Hepatocyte (in vitro differentiated cells): ENCODE data around the gene VGF. TPM values are rescaled to one million over a fixed set of nuclear protein-coding genes. Genes with fewer than 3 reads are reported as not detected.
"Not testable (repeated sequence)": the region's sequence is repeated elsewhere in the genome, so short reads cannot be mapped to it uniquely, and the experiment has no call there.

Source experiments
- DNase-seq: peaks from one replicate; pipeline ENCODE4 v3.0.0-alpha.2; 2016; ENCODE audit warnings: low spot score
- H2AFZ ChIP-seq: fragments of 200-600 bp; sonication (generic); 2 replicates; pipeline ENCODE4 v1.6.0; 2016; ENCODE audit warnings: antibody characterized with exemption, mild to moderate bottlenecking
- H3K27ac ChIP-seq: fragments of 200-600 bp; sonication (generic); 2 replicates; pipeline ENCODE4 v1.5.1; 2016; ENCODE audit warnings: mild to moderate bottlenecking
- H3K27me3 ChIP-seq: fragments of 200-600 bp; sonication (generic); 2 replicates; pipeline ENCODE4 v1.6.1; 2016
- H3K36me3 ChIP-seq: fragments of 200-600 bp; sonication (generic); replicated peaks from 2 replicates; pipeline ENCODE4 v1.5.1; 2016; ENCODE audit warnings: low read depth; ENCODE audit not compliant: insufficient read depth
- H3K4me1 ChIP-seq: fragments of 200-600 bp; sonication (generic); 2 replicates; pipeline ENCODE4 v1.5.1; 2016; ENCODE audit warnings: mild to moderate bottlenecking, moderate library complexity; ENCODE audit not compliant: insufficient read depth
- H3K4me2 ChIP-seq: fragments of 200-600 bp; sonication (generic); 2 replicates; pipeline ENCODE4 v1.6.0; 2016
- H3K4me3 ChIP-seq: fragments of 200-600 bp; sonication (generic); 2 replicates; pipeline ENCODE4 v1.5.1; 2016; ENCODE audit warnings: mild to moderate bottlenecking
- H3K79me2 ChIP-seq: fragments of 200-600 bp; sonication (generic); 2 replicates; pipeline ENCODE4 v1.6.0; 2017; ENCODE audit warnings: mild to moderate bottlenecking
- H3K9me2 ChIP-seq: fragments of 200-600 bp; sonication (generic); replicated peaks from 2 replicates; pipeline ENCODE4 v1.6.0; 2017; ENCODE audit warnings: mild to moderate bottlenecking; ENCODE audit not compliant: insufficient read depth
- H3K9me3 ChIP-seq: fragments of 200-600 bp; sonication (generic); 2 replicates; pipeline ENCODE4 v1.5.1; 2016; ENCODE audit warnings: low read depth, mild to moderate bottlenecking
- H4K20me1 ChIP-seq: fragments of 200-600 bp; sonication (generic); 2 replicates; pipeline ENCODE4 v1.6.0; 2016; ENCODE audit warnings: mild to moderate bottlenecking; ENCODE audit not compliant: insufficient read depth, poor library complexity, severe bottlenecking
- CTCF ChIP-seq: fragments of 200-600 bp; sonication (generic); IDR thresholded peaks from 2 replicates; pipeline ENCODE4 v1.5.1; 2016; ENCODE audit warnings: antibody characterized with exemption, mild to moderate bottlenecking; ENCODE audit not compliant: poor library complexity
- EZH2 ChIP-seq: fragments of 200-600 bp; sonication (generic); IDR thresholded peaks from 2 replicates; pipeline ENCODE4 v1.6.1; 2016; ENCODE audit warnings: antibody characterized with exemption, mild to moderate bottlenecking, borderline replicate concordance
- EZH2phosphoT487 ChIP-seq: fragments of 200-600 bp; sonication (generic); IDR thresholded peaks from one replicate; pipeline ENCODE4 v1.6.1; 2018; ENCODE audit warnings: antibody characterized with exemption, mild to moderate bottlenecking, low read depth, moderate library complexity; ENCODE audit not compliant: unreplicated experiment, severe bottlenecking
- WGBS: methylation state at CpG from one replicate; pipeline ENCODE4 v1.1.6; 2016; ENCODE audit warnings: low lambda C conversion rate; ENCODE audit errors: missing lambda C conversion rate; 5-methylcytosine and 5-hydroxymethylcytosine counted together
- polyA plus RNA-seq: library from polyadenylated mRNA; unstranded; fragments of >200 nt; fragmentation: Nextera tagmentation; extraction: Ambion mirVana; gene quantifications from 2 replicates; pipeline ENCODE4 v1.2.1, GENCODE V29; 2016
- total RNA-seq: library from RNA; depleted of rRNA; stranded (reverse); fragments of >200 nt; gene quantifications from 2 replicates; pipeline ENCODE4 v1.2.3, GENCODE V29; 2014

Gene VGF
- total and polyA plus RNA-seq, 2 experiments from 2014 or later, result 0.19 to 0.30 TPM

- Histone ChIP-seq H3K4me2 (no peak overlapping the region), H3K4me3 (no peak overlapping the region), H2AFZ (no peak overlapping the region), H3K9me2 (no peaks in the 10 kb centered on the region), H3K27me3 (no peaks in the 10 kb centered on the region), H3K4me1 (no peaks in the 10 kb centered on the region), H3K79me2 (no peaks in the 10 kb centered on the region), H3K36me3 (no peaks in the 10 kb centered on the region), H3K27ac (no peak overlapping the region), H4K20me1 (no peaks in the 10 kb centered on the region), H3K9me3 (no peaks in the 10 kb centered on the region)
- DNase-seq, result no peak
- TF ChIP-seq EZH2 (no peak), CTCF (no peak), EZH2phosphoT487 (no peak)
- 87% methylated on average over 15 of the region's 15 CpGs for WGBS
Measured at GRCh38 chr7:101133621-101134398, 31.6 kb downstream of the VGF start.

DNA sequence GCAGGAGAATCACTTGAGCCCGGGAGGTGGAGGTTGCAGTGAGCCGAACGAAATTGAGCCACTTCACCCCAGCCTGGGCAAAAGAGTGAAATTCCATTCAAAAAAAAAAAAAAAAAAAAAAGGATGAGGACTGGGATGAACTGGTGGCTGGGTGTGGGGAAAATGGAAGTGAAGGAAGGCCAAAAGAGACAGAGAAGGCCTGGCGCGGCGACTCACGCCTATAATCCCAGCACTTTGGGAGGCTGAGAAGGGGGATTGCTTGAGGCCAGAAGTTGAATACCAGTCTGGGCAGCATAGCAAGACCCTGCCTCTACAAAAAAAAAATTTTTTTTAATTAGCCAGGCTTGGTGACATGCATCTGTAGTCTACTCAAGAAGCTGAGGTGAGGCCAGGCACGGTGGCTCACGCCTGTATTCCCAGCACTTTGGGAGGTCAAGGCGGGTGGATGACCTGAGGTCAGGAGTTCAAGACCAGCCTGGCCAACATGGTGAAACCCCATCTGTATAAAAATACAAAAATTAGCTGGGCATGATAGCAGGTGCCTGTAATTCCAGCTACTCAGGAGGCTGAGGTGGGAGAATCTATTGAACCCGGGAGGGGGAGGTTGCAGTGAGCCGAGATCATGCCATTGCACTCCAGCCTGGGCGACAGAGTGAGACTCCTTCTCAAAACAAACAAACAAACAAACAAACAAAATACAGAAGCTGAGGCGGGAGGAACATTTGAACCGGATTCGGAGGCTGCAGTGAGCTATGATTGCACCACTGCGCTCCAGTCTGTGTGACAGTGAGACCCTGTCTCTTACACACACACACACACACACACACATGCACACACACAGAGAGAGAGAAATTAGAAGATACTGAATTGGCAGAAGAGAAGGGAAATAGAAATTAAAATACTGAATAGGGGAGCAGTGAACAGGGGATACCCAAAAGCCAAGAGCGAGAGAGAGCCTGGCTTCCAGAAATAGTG lies 32.5 kb downstream of the VGF start:
- not testable (repeated sequence) for H3K9me3 ChIP-seq, H3K27me3 ChIP-seq, H3K4me2 ChIP-seq, H4K20me1 ChIP-seq, H3K4me1 ChIP-seq, H3K9me2 ChIP-seq, H2AFZ ChIP-seq, H3K36me3 ChIP-seq, H3K27ac ChIP-seq, DNase-seq, H3K4me3 ChIP-seq, H3K79me2 ChIP-seq
- WGBS, result 82% methylated on average over 18 of the region's 18 CpGs

DNA sequence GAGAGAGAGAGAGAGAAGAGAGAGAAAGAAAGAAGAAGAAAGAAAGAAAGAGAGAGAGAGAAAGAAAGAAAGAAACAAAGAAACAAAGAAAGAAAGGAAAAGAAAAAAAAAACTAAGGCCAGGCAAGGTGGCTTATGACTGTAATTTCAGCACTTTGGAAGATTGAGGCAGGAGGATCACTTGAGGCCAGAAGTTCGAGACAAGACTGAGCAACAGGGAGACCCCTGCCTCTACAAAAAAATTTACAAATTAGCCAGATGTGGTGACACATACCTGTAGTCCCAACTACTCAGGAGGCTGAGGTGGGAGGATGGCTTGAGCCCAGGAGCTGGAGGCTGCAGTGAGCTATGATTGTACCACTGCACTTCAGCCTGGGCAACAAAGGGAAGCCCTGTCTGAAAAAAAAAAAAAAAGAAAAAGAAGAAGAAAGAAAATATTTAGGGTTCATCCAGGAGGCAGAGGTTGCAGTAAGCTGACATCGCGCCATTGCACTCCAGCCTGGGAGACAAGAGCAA lies 35.7 kb downstream of the VGF start:
- Histone ChIP-seq H4K20me1 (no peaks in the 10 kb centered on the region), H3K27ac (no peak overlapping the region), H3K4me2 (no peak overlapping the region)

More for the DNA sequence above, 35.7 kb downstream of the VGF start:
- H2AFZ ChIP-seq, result no peak overlapping the region
- no peaks in the 10 kb centered on the region for H3K36me3 ChIP-seq
- no peak for DNase-seq
- no peaks in the 10 kb centered on the region for H3K27me3 ChIP-seq
- TF ChIP-seq CTCF (no peak), EZH2 (no peak), EZH2phosphoT487 (no peak)
- WGBS, result 87% methylated on average over 3 of the region's 3 CpGs
- H3K4me1 ChIP-seq, result peaks cover 20% of the 10 kb centered on the region
- no peak overlapping the region for H3K4me3 ChIP-seq
- no peaks in the 10 kb centered on the region for H3K79me2 ChIP-seq
- no peaks in the 10 kb centered on the region for H3K9me2 ChIP-seq
- H3K9me3 ChIP-seq, result no peaks in the 10 kb centered on the region
